GM12872 (cell line): ENCODE results near the gene CSH1.
"Not testable (repeated sequence)": the region's sequence is repeated elsewhere in the genome, so short reads cannot be mapped to it uniquely, and the experiment has no call there.

Experiments
- CTCF ChIP-seq: IDR thresholded peaks from 3 replicates; pipeline ENCODE4 v1.5.1; 2011; ENCODE audit warnings: low read depth, mild to moderate bottlenecking, low read length, moderate library complexity; ENCODE audit not compliant: insufficient read depth

Gene CSH1

GRCh38 chr17:63892316-63893037, 3.9 kb downstream of the CSH1 start:
- TF ChIP-seq CTCF = peak; percentile 33

GRCh38 chr17:63889026-63889848, 7.1 kb downstream of the CSH1 start:
- TF ChIP-seq CTCF = peak; percentile 62

GRCh38 chr17:63881935-63882601, 14.3 kb downstream of the CSH1 start, which contains the start of gene GH2:
GH2 (minus strand) TSS chr17:63881944; CDS start chr17:63881801, 143 bp downstream.
- TF ChIP-seq CTCF = peak; percentile 86

GRCh38 chr17:63880706-63881105, 15.7 kb downstream of the CSH1 start:
- no peak for TF ChIP-seq CTCF

- not testable (repeated sequence) for TF ChIP-seq CTCF
These were observed 22.8 kb downstream of the CSH1 start, which contains the start of gene CSH2 for GRCh38 chr17:63873577-63873976. CSH2 (minus strand) TSS chr17:63873677; CDS start chr17:63873614, 63 bp downstream.

- peak; percentile 31; the same call in 2 of the 3 replicates for TF ChIP-seq CTCF
These were observed 26.7 kb downstream of the CSH1 start for GRCh38 chr17:63869491-63870291.
